GM12892 (cell line): Measurements from ENCODE around the gene SLC41A1.

Experiments
- POLR2A ChIP-seq: IDR thresholded peaks from 2 replicates; pipeline ENCODE4 v1.6.1; 2011; ENCODE audit warnings: low read depth, low read length, control low read depth
- POLR2AphosphoS5 ChIP-seq: IDR thresholded peaks from 2 replicates; pipeline ENCODE4 v1.6.1; 2011; ENCODE audit warnings: low read depth, low read length, control low read depth
- TAF1 ChIP-seq: IDR thresholded peaks from 2 replicates; pipeline ENCODE4 v1.6.1; 2011; ENCODE audit warnings: low read depth, mild to moderate bottlenecking, control low read depth, low read length, borderline replicate concordance

DNA sequence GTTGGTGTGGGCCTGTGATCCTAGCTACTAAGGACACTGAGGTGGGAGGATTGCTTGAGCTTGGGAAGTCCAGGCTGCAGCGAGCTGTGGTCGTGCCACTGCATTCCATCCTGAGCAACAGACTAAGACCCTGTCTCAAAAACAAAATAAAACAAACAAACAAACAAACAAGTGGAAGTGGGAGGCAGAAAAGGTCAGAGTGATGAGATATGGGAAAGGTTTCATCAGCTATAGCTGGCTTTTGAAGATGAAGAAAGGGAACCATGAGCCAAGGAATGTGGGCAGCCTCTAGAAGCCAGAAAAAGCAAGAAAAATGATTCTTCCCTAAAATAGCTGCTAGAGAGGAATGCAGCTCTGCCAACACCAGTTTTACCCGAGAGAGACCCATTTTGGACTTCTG is 52.4 kb downstream of the SLC41A1 start:
- TF ChIP-seq POLR2A = no peak
- TF ChIP-seq TAF1 = no peak
- no peak for TF ChIP-seq POLR2AphosphoS5
